Calu3 (cell line): ENCODE measurements around the gene SLC6A16. TPM values are rescaled to one million over a fixed set of nuclear protein-coding genes. Genes with fewer than 3 reads are reported as not detected.
"Not testable (repeated sequence)": the region's sequence is repeated elsewhere in the genome, so short reads cannot be mapped to it uniquely, and the experiment has no call there.

ENCODE experiments used
- BruUV-seq: library from RNA; stranded (reverse); fragments of 400-500 nt; replicated peaks from 2 replicates; lab custom pipeline; 2021; lab: Mats Ljungman, UMichigan
- CTCF ChIA-PET: fragments of 300-600 bp; sonication (Branson Sonifier 250); formaldehyde crosslinking; loops from one replicate; lab custom pipeline; 2022; ENCODE audit warnings: antibody characterized with exemption; lab: Charles Lee
- DNase-seq: peaks from one replicate; pipeline ENCODE4 v3.0.0; 2022
- H3K27ac Mint-ChIP-seq: one replicate; pipeline ENCODE4 v1.8.0; 2022; ENCODE audit warnings: mixed read lengths; ENCODE audit not compliant: unreplicated experiment
- H3K27me3 Mint-ChIP-seq: one replicate; pipeline ENCODE4 v1.8.0; 2022; ENCODE audit warnings: mixed read lengths; ENCODE audit not compliant: unreplicated experiment
- H3K36me3 Mint-ChIP-seq: one replicate; pipeline ENCODE4 v1.8.0; 2022; ENCODE audit warnings: mild to moderate bottlenecking, moderate library complexity, mixed read lengths; ENCODE audit not compliant: insufficient read depth, unreplicated experiment
- H3K4me1 Mint-ChIP-seq: one replicate; pipeline ENCODE4 v1.8.0; 2022; ENCODE audit warnings: mild to moderate bottlenecking, low read depth, mixed read lengths; ENCODE audit not compliant: unreplicated experiment
- H3K4me3 Mint-ChIP-seq: one replicate; pipeline ENCODE4 v1.8.0; 2022; ENCODE audit warnings: mild to moderate bottlenecking, low read depth, moderate library complexity, mixed read lengths; ENCODE audit not compliant: unreplicated experiment
- H3K9me3 Mint-ChIP-seq: one replicate; pipeline ENCODE4 v1.8.0; 2022; ENCODE audit warnings: low read depth, mixed read lengths; ENCODE audit not compliant: unreplicated experiment
- CTCF ChIP-seq: fragments of 200-600 bp; IDR thresholded peaks from one replicate; pipeline ENCODE4 v1.8.0; 2022; ENCODE audit warnings: antibody characterized with exemption; ENCODE audit not compliant: unreplicated experiment
- intact Hi-C: fragments of 100-400 bp; cut with micrococcal nuclease; formaldehyde crosslinking; loops from one replicate; pipeline ENCODE4 v1.10.0; 2022; ENCODE audit not compliant: unreplicated experiment
- total RNA-seq: library from RNA; stranded (reverse); gene quantifications from 2 replicates; pipeline ENCODE4 v1.2.3, GENCODE V29; 2022

Gene SLC6A16
- total RNA-seq, 1 experiment from 2014 or later, result not detected

DNA sequence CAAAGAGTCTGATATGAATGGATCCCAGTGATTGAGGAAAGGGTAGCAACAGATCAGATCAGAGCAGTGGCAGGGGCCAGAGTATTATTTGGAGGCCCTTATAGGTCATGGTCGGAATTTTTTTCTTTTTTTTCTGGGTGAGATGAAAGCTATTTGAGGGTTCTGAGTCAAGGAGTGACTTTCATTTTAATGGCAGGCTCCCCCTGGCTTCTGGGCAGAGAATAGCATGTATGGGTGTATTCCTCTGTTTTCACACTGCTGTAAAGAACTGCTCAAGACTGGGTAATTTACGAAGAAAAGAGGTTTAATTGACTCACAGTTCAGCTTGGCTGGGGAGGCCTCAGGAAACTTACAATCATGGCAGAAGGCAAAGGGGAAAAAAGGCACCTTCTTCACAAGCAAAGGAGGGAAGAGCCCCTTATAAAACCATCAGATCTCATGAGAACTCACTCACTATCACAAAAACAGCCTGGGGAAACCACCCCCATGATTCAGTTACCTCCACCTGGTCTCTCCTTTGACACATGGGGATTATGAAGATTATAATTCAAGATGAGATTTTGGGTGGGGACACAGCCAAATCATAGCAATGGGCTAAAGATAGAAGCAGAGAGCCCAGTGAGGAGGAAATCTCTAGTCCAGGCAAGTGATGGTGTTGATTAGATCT, 3.0 kb upstream of the SLC6A16 start:
- BruUV-seq, result no TSS peak
- intact Hi-C loops, result loop anchor here (1.0 kb wide), 2 partner anchors 62 to 102 kb away; no protein-coding TSS in a partner anchor
- peak; percentile 74 for TF ChIP-seq CTCF
- H3K4me1 Mint-ChIP-seq, result no peaks in the 10 kb centered on the region
- H3K9me3 Mint-ChIP-seq, result peaks cover 3% of the 10 kb centered on the region
- CTCF ChIA-PET, result interaction anchor here (0.6 to 0.7 kb wide), 3 partner anchors 55 to 232 kb away, joined by 3 read pairs; no protein-coding TSS in a partner anchor
- H3K36me3 Mint-ChIP-seq, result no peaks in the 10 kb centered on the region
- DNase-seq, result peak; percentile 57
- H3K27me3 Mint-ChIP-seq, result peaks cover 37% of the 10 kb centered on the region
- no peak overlapping the region for H3K4me3 Mint-ChIP-seq
- H3K27ac Mint-ChIP-seq, result no peak overlapping the region

DNA sequence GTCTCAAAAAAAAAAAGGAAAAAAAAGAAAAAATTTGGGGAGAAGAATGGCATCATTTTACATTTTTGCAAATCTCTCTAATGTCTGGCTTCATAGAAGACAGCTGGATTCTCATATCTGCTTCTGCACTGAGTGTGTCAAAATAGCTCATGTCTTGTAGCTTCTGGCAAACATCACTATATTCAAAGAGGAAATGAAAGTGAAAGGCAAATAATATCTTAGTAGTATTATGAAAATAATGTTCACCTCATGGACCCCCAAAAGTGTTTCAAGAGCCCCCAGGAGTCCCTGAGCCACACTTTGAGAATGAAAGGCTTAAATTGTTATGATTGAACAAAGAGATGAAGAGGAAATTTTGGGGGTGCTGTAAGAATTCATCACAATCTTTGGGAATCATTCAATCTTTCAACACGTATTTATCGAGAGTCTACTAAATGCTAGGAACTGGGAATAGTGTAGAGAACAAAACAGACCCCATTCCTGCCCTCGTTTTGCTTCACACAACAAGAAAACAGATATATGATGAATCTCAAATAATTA, 1.2 kb upstream of the SLC6A16 start:
- Mint-ChIP-seq H3K27ac (no peak overlapping the region), H3K36me3 (no peaks in the 10 kb centered on the region), H3K4me1 (no peaks in the 10 kb centered on the region), H3K27me3 (peaks cover 32% of the 10 kb centered on the region), H3K4me3 (no peak overlapping the region), H3K9me3 (peaks cover 3% of the 10 kb centered on the region)
- CTCF ChIA-PET, result no interaction called here
- DNase-seq, result no peak
- no TSS peak for BruUV-seq
- no peak for TF ChIP-seq CTCF
- intact Hi-C loops, result no loop called here

- intact Hi-C loops, result not testable (repeated sequence)
Measured at GRCh38 chr19:49325756-49326155, 765 bp upstream of the SLC6A16 start.

GRCh38 chr19:49318296-49318695, 6.7 kb downstream of the SLC6A16 start:
- CTCF ChIA-PET, result interaction anchor here (0.6 to 1.1 kb wide), 5 partner anchors 17 to 1560 kb away, joined by 3 to 10 read pairs (median 4); no protein-coding TSS in a partner anchor
- no peak for DNase-seq
- H3K9me3 Mint-ChIP-seq, result peaks cover 7% of the 10 kb centered on the region
- no TSS peak for BruUV-seq
- no peaks in the 10 kb centered on the region for H3K4me1 Mint-ChIP-seq
- no peak overlapping the region for H3K4me3 Mint-ChIP-seq
- no peaks in the 10 kb centered on the region for H3K36me3 Mint-ChIP-seq
- TF ChIP-seq CTCF, result no peak
- peaks cover 29% of the 10 kb centered on the region for H3K27me3 Mint-ChIP-seq
- no peak overlapping the region for H3K27ac Mint-ChIP-seq
- intact Hi-C loops, result no loop called here

More at GRCh38 chr19:49325756-49326155, 765 bp upstream of the SLC6A16 start:
- DNase-seq, CTCF ChIA-PET, H3K9me3 Mint-ChIP-seq, H3K4me3 Mint-ChIP-seq, BruUV-seq, H3K4me1 Mint-ChIP-seq, H3K27ac Mint-ChIP-seq, H3K36me3 Mint-ChIP-seq: not testable (repeated sequence)
- H3K27me3 Mint-ChIP-seq, result peaks cover 32% of the 10 kb centered on the region

DNA sequence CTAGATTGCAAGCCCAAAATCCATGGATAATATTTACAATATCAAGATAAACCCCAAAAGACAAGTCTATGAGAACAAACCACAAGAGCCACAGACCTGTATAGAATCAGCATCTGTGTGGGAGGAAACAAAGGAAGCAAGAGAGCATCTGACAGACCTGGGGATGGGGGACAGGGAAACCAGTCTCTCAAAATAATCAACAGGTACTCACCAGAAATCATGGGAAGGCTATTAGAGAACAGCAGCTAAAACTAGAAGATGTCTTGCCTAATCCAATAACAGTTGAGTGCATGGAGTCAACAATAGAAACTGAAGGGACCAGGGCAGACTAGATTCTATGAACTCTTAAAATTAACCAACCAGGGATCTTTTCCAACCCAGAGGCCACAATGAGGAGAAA, 8.7 kb downstream of the SLC6A16 start:
- Mint-ChIP-seq H3K4me3 (no peak overlapping the region), H3K4me1 (no peaks in the 10 kb centered on the region), H3K9me3 (peaks cover 7% of the 10 kb centered on the region), H3K36me3 (no peaks in the 10 kb centered on the region), H3K27me3 (peaks cover 46% of the 10 kb centered on the region), H3K27ac (no peak overlapping the region)
- DNase-seq, result no peak
- no TSS peak for BruUV-seq
- no peak for TF ChIP-seq CTCF
- intact Hi-C loops, result no loop called here
- CTCF ChIA-PET, result no interaction called here
